ENCODE measurements around the gene PLXNA4.
"Not testable (repeated sequence)": the region's sequence is repeated elsewhere in the genome, so short reads cannot be mapped to it uniquely, and the experiment has no call there.

The PLXNA4 gene

DNA sequence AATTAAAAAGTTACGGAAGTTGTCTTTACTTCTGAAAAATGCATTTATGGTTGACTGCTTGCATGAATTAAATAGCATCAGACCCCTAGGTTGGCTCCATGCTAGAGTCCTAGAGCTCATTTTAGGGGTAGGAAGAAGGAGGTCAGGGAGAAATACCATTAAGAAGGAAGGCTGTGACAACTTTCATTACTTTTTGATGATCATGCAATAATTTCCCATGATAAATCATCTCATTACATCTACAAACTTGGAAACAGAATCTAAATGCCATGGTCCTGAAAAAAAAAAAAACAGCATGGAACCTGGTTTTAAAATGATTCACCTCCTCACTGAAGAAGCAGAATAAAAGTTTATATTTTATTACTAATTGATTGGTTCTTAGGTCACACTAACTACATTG, 20.3 kb upstream of the PLXNA4 start:
- no peaks in the 10 kb centered on the region for H3K36me3 ChIP-seq (replicated peaks)
- no peaks in the 10 kb centered on the region for H3K27me3 ChIP-seq (replicated peaks)
- in situ Hi-C loops (cut with HindIII; ENCODE audit: low pct_ligation_motif_present, low sequenced_read_pairs) = no loop called here
- DNase-seq = no peak
- TF ChIP-seq, protein P1, sequence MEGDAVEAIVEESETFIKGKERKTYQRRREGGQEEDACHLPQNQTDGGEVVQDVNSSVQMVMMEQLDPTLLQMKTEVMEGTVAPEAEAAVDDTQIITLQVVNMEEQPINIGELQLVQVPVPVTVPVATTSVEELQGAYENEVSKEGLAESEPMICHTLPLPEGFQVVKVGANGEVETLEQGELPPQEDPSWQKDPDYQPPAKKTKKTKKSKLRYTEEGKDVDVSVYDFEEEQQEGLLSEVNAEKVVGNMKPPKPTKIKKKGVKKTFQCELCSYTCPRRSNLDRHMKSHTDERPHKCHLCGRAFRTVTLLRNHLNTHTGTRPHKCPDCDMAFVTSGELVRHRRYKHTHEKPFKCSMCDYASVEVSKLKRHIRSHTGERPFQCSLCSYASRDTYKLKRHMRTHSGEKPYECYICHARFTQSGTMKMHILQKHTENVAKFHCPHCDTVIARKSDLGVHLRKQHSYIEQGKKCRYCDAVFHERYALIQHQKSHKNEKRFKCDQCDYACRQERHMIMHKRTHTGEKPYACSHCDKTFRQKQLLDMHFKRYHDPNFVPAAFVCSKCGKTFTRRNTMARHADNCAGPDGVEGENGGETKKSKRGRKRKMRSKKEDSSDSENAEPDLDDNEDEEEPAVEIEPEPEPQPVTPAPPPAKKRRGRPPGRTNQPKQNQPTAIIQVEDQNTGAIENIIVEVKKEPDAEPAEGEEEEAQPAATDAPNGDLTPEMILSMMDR (IDR thresholded peaks at IDR 0.05; ENCODE audit: low read depth, low read length, missing control alignments) = no peak
- H3K27ac ChIP-seq = no peak overlapping the region
- H3K4me3 ChIP-seq (ENCODE audit: low read depth, low read length) = no peak overlapping the region

DNA sequence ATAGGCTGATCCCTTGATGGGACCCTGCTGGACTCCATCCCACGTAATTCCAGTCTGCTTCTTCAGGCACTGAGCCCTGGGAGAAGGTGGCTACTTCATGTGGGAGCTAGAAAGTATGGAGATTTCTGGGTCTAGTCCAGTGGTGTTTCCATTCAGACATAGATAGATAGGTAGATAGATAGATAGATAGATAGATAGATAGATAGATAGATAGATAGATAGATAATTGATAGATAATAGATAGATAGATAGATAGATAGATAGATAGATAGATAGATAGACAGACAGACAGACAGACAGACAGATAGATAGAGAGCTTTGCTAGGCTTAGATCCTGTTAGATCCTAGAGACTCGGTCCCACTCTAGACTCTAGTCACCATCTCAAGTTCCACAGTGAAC, 18.5 kb upstream of the PLXNA4 start:
- H3K36me3 ChIP-seq (replicated peaks); DNase-seq; H3K27ac ChIP-seq; in situ Hi-C loops (cut with HindIII; ENCODE audit: low pct_ligation_motif_present, low sequenced_read_pairs); H3K4me3 ChIP-seq (ENCODE audit: low read depth, low read length); H3K27me3 ChIP-seq (replicated peaks): not testable (repeated sequence)

DNA sequence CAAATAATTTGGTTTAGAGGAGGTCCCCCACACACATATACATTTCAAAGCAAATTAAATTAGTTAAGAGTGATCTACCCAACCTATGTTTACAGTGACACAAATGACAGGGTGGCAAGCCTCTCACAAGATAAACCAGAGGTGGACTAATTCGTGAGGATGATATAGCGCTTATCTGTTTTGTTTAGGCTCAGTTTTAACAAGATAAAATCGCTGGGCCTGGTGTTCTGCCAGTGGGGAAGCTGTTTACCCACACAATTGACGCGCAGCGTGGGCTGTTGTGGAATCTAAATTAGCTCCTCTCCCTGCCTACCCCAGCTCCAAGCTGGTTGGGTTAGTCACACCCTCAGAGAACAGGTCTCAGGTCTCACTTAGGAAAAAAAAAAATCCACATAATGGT, 16.7 kb upstream of the PLXNA4 start:
- TF ChIP-seq, protein P1 (IDR thresholded peaks at IDR 0.05; ENCODE audit: low read depth, low read length, missing control alignments) = no peak
- in situ Hi-C loops (cut with HindIII; ENCODE audit: low pct_ligation_motif_present, low sequenced_read_pairs) = no loop called here
- Histone ChIP-seq H3K27me3 (replicated peaks) (no peaks in the 10 kb centered on the region), H3K4me3 (ENCODE audit: low read depth, low read length) (no peak overlapping the region), H3K36me3 (replicated peaks) (no peaks in the 10 kb centered on the region), H3K27ac (no peak overlapping the region)
- DNase-seq = no peak

DNA sequence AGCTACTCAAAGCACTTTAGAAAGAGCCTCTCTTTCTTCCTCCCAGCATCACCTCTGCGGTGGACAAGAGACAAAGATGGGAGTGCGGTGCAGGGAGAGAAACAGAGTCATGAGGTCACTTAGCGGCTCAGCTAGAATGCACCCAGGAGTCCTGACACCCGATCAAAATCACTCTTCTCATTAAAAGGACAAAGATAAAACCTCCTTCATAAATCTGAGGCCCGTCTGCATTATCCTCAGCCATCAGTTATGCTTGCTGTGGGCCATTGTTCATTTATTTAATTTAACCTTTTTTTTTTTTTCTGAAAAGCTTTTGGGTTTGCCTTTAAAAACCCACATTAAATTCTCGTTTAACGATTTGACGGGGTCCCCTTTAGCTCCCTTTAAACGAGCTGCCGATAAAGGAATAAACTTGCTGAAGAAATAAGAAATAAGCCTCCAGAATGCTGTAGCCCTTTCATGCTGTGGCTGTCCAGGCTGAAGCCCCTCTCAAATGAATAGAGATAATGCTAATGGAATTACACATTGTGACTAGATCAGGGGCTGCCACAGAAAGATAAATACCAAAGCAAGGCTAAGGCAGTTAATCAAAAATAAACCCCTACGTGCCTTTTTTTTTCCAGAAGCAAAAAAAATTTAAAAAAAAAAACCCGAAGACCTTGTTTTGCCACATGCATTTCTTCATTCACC, 16.1 kb upstream of the PLXNA4 start:
- no peak overlapping the region for H3K27ac ChIP-seq
- H3K4me3 ChIP-seq (ENCODE audit: low read depth, low read length) = no peak overlapping the region
- no peak for DNase-seq
- no peaks in the 10 kb centered on the region for H3K36me3 ChIP-seq (replicated peaks)
- in situ Hi-C loops (cut with HindIII; ENCODE audit: low pct_ligation_motif_present, low sequenced_read_pairs) = no loop called here
- no peaks in the 10 kb centered on the region for H3K27me3 ChIP-seq (replicated peaks)
- TF ChIP-seq, protein P1 (IDR thresholded peaks at IDR 0.05; ENCODE audit: low read depth, low read length, missing control alignments) = no peak

DNA sequence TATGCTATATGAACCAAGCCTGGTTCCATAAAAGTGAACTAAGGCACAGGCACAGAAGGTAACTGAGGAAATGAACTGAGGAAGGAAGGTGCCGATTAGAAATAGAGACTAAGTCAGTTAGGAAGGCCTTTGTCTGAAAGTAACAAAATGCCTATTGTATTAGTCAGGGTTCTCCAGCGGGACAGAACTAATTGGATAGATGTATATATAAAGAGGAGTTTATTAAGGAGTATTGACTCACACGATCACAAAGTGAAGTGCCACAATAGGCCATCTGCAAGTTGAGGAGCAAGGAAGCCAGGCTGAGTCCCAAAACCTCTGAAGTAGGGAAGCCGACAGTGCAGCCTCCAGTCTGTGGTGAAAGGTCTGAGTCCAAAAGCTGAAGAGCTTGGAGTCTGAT, 13.9 kb upstream of the PLXNA4 start:
- no peaks in the 10 kb centered on the region for H3K27me3 ChIP-seq (replicated peaks)
- no peak overlapping the region for H3K27ac ChIP-seq
- in situ Hi-C loops (cut with HindIII; ENCODE audit: low pct_ligation_motif_present, low sequenced_read_pairs) = no loop called here
- DNase-seq = no peak
- no peak overlapping the region for H3K4me3 ChIP-seq (ENCODE audit: low read depth, low read length)
- H3K36me3 ChIP-seq (replicated peaks) = no peaks in the 10 kb centered on the region
- TF ChIP-seq, protein P1 (IDR thresholded peaks at IDR 0.05; ENCODE audit: low read depth, low read length, missing control alignments) = no peak

DNA sequence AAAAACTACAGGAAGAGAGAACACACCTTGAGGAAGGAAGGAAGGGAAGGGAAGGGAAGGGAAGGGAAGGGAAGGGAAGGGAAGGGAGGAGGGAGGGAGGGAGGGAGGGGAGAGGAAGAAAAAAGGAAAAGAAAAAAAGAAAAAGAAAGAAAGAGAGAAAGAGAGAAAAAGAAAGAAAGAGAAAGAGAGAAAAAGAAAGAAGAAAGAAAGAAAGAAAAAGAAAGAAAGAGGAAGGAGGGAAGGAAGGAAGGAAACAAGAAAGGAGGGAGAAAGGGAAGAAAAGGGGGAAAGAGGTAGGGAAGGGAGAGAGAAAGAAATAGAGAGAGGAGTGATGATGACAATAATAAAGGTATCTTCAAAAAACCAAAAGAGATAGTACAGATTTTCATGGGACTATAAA, 12.3 kb upstream of the PLXNA4 start:
- Histone ChIP-seq H3K27ac (no peak overlapping the region), H3K4me3 (ENCODE audit: low read depth, low read length) (no peak overlapping the region), H3K36me3 (replicated peaks) (no peaks in the 10 kb centered on the region), H3K27me3 (replicated peaks) (no peaks in the 10 kb centered on the region)
- TF ChIP-seq, protein P1 (IDR thresholded peaks at IDR 0.05; ENCODE audit: low read depth, low read length, missing control alignments) = no peak
- in situ Hi-C loops (cut with HindIII; ENCODE audit: low pct_ligation_motif_present, low sequenced_read_pairs) = no loop called here
- no peak for DNase-seq

Data from brain microvascular endothelial cell (primary cell).